ENCODE data around the gene BPNT1. TPM values are rescaled to one million over a fixed set of nuclear protein-coding genes. Genes with fewer than 3 reads are reported as not detected.

BPNT1 gene
- total and polyA plus RNA-seq, 2 donors (not counting 1 experiment from before 2014, with no cell fraction given), result 18.3 to 24.4 TPM

DNA sequence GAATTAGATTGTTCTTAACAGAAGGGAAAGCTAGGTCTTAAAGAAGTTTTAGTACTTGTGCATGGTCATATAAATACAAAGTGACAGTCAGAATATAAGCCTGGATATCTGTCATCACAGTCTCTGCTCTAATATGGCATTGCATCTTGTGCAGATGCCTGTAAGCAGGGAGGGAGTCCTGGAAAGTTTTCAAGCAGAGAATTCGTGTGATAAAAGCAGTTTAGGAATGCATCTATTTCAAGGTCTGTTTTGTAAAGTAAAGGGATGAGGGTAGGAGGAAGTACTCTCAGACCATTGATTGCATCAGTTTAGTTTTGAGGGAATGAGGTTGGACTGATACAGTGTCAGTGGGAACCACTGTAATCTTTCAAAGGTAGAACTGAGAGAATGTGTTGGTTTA, 35.0 kb upstream of the BPNT1 start:
- ChIA-PET CTCF (interaction anchor here (0.7 to 2.2 kb wide), 3 partner anchors 11 to 134 kb away, joined by 3 to 8 read pairs (median 3); no protein-coding TSS in a partner anchor), POLR2A (no interaction called here)

GRCh38 chr1:220123889-220124288, 34.3 kb upstream of the BPNT1 start:
- no peak for TF ChIP-seq EZH2 (IDR thresholded peaks at IDR 0.05; ENCODE audit: borderline replicate concordance, insufficient read depth, low read depth, low read length, poor library complexity, severe bottlenecking)
- peak; percentile 34 for TF ChIP-seq CTCF (IDR thresholded peaks at IDR 0.05)
- intact Hi-C loops (cut with micrococcal nuclease), result loop anchor here (10.0 kb wide), 1 partner anchor 139 kb away; no protein-coding TSS in a partner anchor
- ATAC-seq (ENCODE audit: low read depth) (no peak), DNase-seq (peak; percentile 12)
- no peaks in the 10 kb centered on the region for H4K20me1 ChIP-seq (ENCODE audit: control insufficient read depth, insufficient read depth, low read length, poor library complexity, severe bottlenecking)
- Mint-ChIP-seq H3K9me3 (ENCODE audit: insufficient read depth) (no peaks in the 10 kb centered on the region), H3K4me3 (no peak overlapping the region), H3K27me3 (no peaks in the 10 kb centered on the region), H3K4me1 (no peaks in the 10 kb centered on the region), H3K27ac (no peak overlapping the region)
- POLR2A ChIA-PET, result no interaction called here
- no peaks in the 10 kb centered on the region for H3K27me3 ChIP-seq (replicated peaks in 1 of 4; ENCODE audit: control extremely low read depth in 1 of 4, control insufficient read depth in 3 of 4, insufficient read depth in 4 of 4, low read length in 3 of 4)
- H3K36me3 ChIP-seq (replicated peaks in 1 of 2; ENCODE audit: control extremely low read depth in 1 of 2, control insufficient read depth in 1 of 2, extremely low read depth in 1 of 2, insufficient read depth in 2 of 2, low read length in 1 of 2), result peaks cover 9 to 21% of the 10 kb centered on the region in 2 experiments
- no peak overlapping the region for H2AFZ ChIP-seq (ENCODE audit: insufficient read depth, low read depth, low read length, poor library complexity, severe bottlenecking)
- no peak overlapping the region for H3K9ac ChIP-seq (ENCODE audit: low read length)
- H3K4me3 ChIP-seq (ENCODE audit: control extremely low read depth in 1 of 5, extremely low read depth in 1 of 5, insufficient read depth in 1 of 5, low read depth in 2 of 5, low read length in 4 of 5), result no peak overlapping the region
- no peaks in the 10 kb centered on the region for H3K4me1 ChIP-seq (ENCODE audit: control insufficient read depth in 2 of 2, insufficient read depth in 2 of 2, low read length in 2 of 2)
- CTCF ChIA-PET, result interaction anchor here (0.7 to 2.2 kb wide), 3 partner anchors 10 to 133 kb away, joined by 3 to 8 read pairs (median 3); no protein-coding TSS in a partner anchor
- H3K27ac ChIP-seq (ENCODE audit: low read length in 2 of 2), result no peak overlapping the region
- H3K9me3 ChIP-seq (ENCODE audit: control extremely low read depth in 1 of 3, control insufficient read depth in 2 of 3, insufficient read depth in 1 of 3, low read length in 2 of 3), result no peaks in the 10 kb centered on the region
- no peaks in the 10 kb centered on the region for H3K79me2 ChIP-seq (ENCODE audit: control insufficient read depth, insufficient read depth, low read length)
- no peak overlapping the region for H3K4me2 ChIP-seq (replicated peaks; ENCODE audit: low read depth, low read length, poor library complexity, severe bottlenecking)

More for the DNA sequence above, 35.0 kb upstream of the BPNT1 start:
- Histone ChIP-seq H3K27me3 (replicated peaks in 1 of 4; ENCODE audit: control extremely low read depth in 1 of 4, control insufficient read depth in 3 of 4, insufficient read depth in 4 of 4, low read length in 3 of 4) (no peaks in the 10 kb centered on the region), H3K9ac (ENCODE audit: low read length) (no peak overlapping the region), H3K4me1 (ENCODE audit: control insufficient read depth in 2 of 2, insufficient read depth in 2 of 2, low read length in 2 of 2) (no peaks in the 10 kb centered on the region), H4K20me1 (ENCODE audit: control insufficient read depth, insufficient read depth, low read length, poor library complexity, severe bottlenecking) (no peaks in the 10 kb centered on the region), H3K27ac (ENCODE audit: low read length in 2 of 2) (no peak overlapping the region), H2AFZ (ENCODE audit: insufficient read depth, low read depth, low read length, poor library complexity, severe bottlenecking) (no peak overlapping the region), H3K79me2 (ENCODE audit: control insufficient read depth, insufficient read depth, low read length) (no peaks in the 10 kb centered on the region), H3K4me2 (replicated peaks; ENCODE audit: low read depth, low read length, poor library complexity, severe bottlenecking) (no peak overlapping the region), H3K36me3 (replicated peaks in 1 of 2; ENCODE audit: control extremely low read depth in 1 of 2, control insufficient read depth in 1 of 2, extremely low read depth in 1 of 2, insufficient read depth in 2 of 2, low read length in 1 of 2) (peaks cover 7 to 24% of the 10 kb centered on the region in 2 experiments), H3K4me3 (ENCODE audit: control extremely low read depth in 1 of 5, extremely low read depth in 1 of 5, insufficient read depth in 1 of 5, low read depth in 2 of 5, low read length in 4 of 5) (no peak overlapping the region), H3K9me3 (ENCODE audit: control extremely low read depth in 1 of 3, control insufficient read depth in 2 of 3, insufficient read depth in 1 of 3, low read length in 2 of 3) (peaks cover 0 to under 1% (median 0%) of the 10 kb centered on the region in 3 donors)
- 82% methylated on average over 1 of the region's 1 CpG for WGBS (ENCODE audit: insufficient coverage)
- H3K27ac Mint-ChIP-seq, result no peak overlapping the region
- DNase-seq (no peak), ATAC-seq (ENCODE audit: low read depth) (no peak)
- intact Hi-C loops (cut with micrococcal nuclease), result loop anchor here (10.0 kb wide), 1 partner anchor 140 kb away; no protein-coding TSS in a partner anchor
- peaks cover 3% of the 10 kb centered on the region for H3K9me3 Mint-ChIP-seq (ENCODE audit: insufficient read depth)
- no peak overlapping the region for H3K4me3 Mint-ChIP-seq
- TF ChIP-seq CTCF (IDR thresholded peaks at IDR 0.05) (no peak), EZH2 (IDR thresholded peaks at IDR 0.05; ENCODE audit: borderline replicate concordance, insufficient read depth, low read depth, low read length, poor library complexity, severe bottlenecking) (no peak)
- no peaks in the 10 kb centered on the region for H3K4me1 Mint-ChIP-seq
- no peaks in the 10 kb centered on the region for H3K27me3 Mint-ChIP-seq
